Endothelial cell of umbilical vein (primary cell): ENCODE results near the gene ZNF101. TPM values are rescaled to one million over a fixed set of nuclear protein-coding genes. Genes with fewer than 3 reads are reported as not detected.

Experiments used
- BruUV-seq: library from RNA; stranded (reverse); fragments of 400-500 nt; replicated peaks from 2 replicates; lab custom pipeline; 2021; lab: Mats Ljungman, UMichigan
- CTCF ChIA-PET: fragments of 300-600, 350-600 bp; sonication (Branson Sonifier 250); formaldehyde crosslinking; loops from one replicate; lab custom pipeline; 2021; ENCODE audit warnings: antibody characterized with exemption, inconsistent platforms; lab: Charles Lee
- POLR2A ChIA-PET: fragments of 300-600, 350-600 bp; sonication (Branson Sonifier 250); formaldehyde crosslinking; loops from one replicate; lab custom pipeline; 2021; ENCODE audit warnings: antibody characterized with exemption, inconsistent platforms; lab: Charles Lee
- DNase-seq: peaks from one replicate; pipeline ENCODE4 v3.0.0-alpha.2; 2011; ENCODE audit warnings: low read depth, low spot score
- FAIRE-seq: peaks from 2 replicates; lab custom pipeline; 2011; peaks lifted over from hg19 to GRCh38; lab: Jason Lieb, UNC
- H2AFZ ChIP-seq: 2 replicates; pipeline ENCODE4 v1.6.0; 2012; ENCODE audit warnings: low read depth, low read length, control low read depth, inconsistent platforms
- H3K27ac ChIP-seq: 2 replicates; pipeline ENCODE4 v1.5.1; 2011; ENCODE audit warnings: low read depth, mild to moderate bottlenecking, control low read depth, low read length, moderate library complexity; ENCODE audit not compliant: insufficient read depth
- H3K27me3 ChIP-seq, 2 experiments: 2 replicates each; pipeline versions ENCODE4 v1.6.0 to v1.6.1; 2011; ENCODE audit warnings: low read length in 2 of 2, mixed read lengths in 1 of 2; ENCODE audit not compliant: control insufficient read depth in 2 of 2, insufficient read depth in 2 of 2
- H3K36me3 ChIP-seq, 2 experiments: 2 replicates in 1 of 2; 3 replicates in 1 of 2; pipeline ENCODE4 v1.5.1; 2011; ENCODE audit warnings: low read length in 2 of 2, mild to moderate bottlenecking in 1 of 2, moderate library complexity in 1 of 2; ENCODE audit not compliant: control insufficient read depth in 2 of 2, insufficient read depth in 2 of 2; ENCODE audit errors: extremely low read depth in 1 of 2
- H3K4me1 ChIP-seq: 3 replicates; pipeline ENCODE4 v1.5.1; 2011; ENCODE audit warnings: mild to moderate bottlenecking, low read length; ENCODE audit not compliant: control insufficient read depth, insufficient read depth; ENCODE audit errors: extremely low read depth
- H3K4me2 ChIP-seq: 2 replicates; pipeline ENCODE4 v1.6.1; 2011; ENCODE audit warnings: low read length, control low read depth, mixed read lengths; ENCODE audit not compliant: insufficient read depth
- H3K4me3 ChIP-seq, 3 experiments: fragments of 200-600 bp in 1 of 3; sonication (generic), shearing (Covaris generic) in 1 of 3; replicated peaks in 1 of 3; 2 replicates each; pipeline ENCODE4 v1.5.1; 2011 to 2016; ENCODE audit warnings: control low read depth in 3 of 3, low read length in 3 of 3, mild to moderate bottlenecking in 2 of 3, inconsistent platforms in 1 of 3, low read depth in 1 of 3, moderate library complexity in 1 of 3; ENCODE audit not compliant: insufficient read depth in 1 of 3
- H3K79me2 ChIP-seq: 2 replicates; pipeline ENCODE4 v1.6.0; 2012; ENCODE audit warnings: low read length, inconsistent platforms; ENCODE audit not compliant: control insufficient read depth, insufficient read depth
- H3K9ac ChIP-seq: replicated peaks from 2 replicates; pipeline ENCODE3; 2011; ENCODE audit warnings: low read length, control low read depth; ENCODE audit not compliant: insufficient read depth; ENCODE audit errors: extremely low read depth
- H3K9me1 ChIP-seq: replicated peaks from 3 replicates; pipeline ENCODE4 v1.6.0; 2011; ENCODE audit warnings: mild to moderate bottlenecking, low read length; ENCODE audit not compliant: control insufficient read depth, insufficient read depth; ENCODE audit errors: extremely low read depth
- H3K9me3 ChIP-seq: replicated peaks from 2 replicates; pipeline ENCODE4 v1.5.1; 2012; ENCODE audit warnings: low read length, inconsistent platforms; ENCODE audit not compliant: control insufficient read depth, insufficient read depth
- H4K20me1 ChIP-seq: replicated peaks from 2 replicates; pipeline ENCODE3; 2011; ENCODE audit warnings: mild to moderate bottlenecking, low read length; ENCODE audit not compliant: control insufficient read depth, insufficient read depth; ENCODE audit errors: extremely low read depth
- EZH2 ChIP-seq: IDR thresholded peaks from 2 replicates; pipeline ENCODE4 v1.6.1; 2012; ENCODE audit warnings: borderline replicate concordance, low read depth, mild to moderate bottlenecking, moderate library complexity, low read length, inconsistent platforms; ENCODE audit not compliant: severe bottlenecking
- FOS ChIP-seq: IDR thresholded peaks from 2 replicates; pipeline ENCODE4 v1.6.1; 2011; ENCODE audit warnings: mild to moderate bottlenecking, low read length, moderate library complexity, borderline replicate concordance; ENCODE audit not compliant: insufficient read depth
- GATA2 ChIP-seq: IDR thresholded peaks from 2 replicates; pipeline ENCODE4 v1.7.0; 2011; ENCODE audit warnings: low read depth, mild to moderate bottlenecking, moderate library complexity, mixed read lengths, low read length; ENCODE audit not compliant: insufficient read length, insufficient read depth
- JUN ChIP-seq: IDR thresholded peaks from 2 replicates; pipeline ENCODE4 v1.6.1; 2011; ENCODE audit warnings: borderline replicate concordance, low read depth; ENCODE audit not compliant: insufficient read length, insufficient read depth
- MYC ChIP-seq: IDR thresholded peaks from one replicate; pipeline ENCODE4 v1.6.1; 2011; ENCODE audit warnings: mild to moderate bottlenecking, low read depth, low read length
- POLR2A ChIP-seq: IDR thresholded peaks from 2 replicates; pipeline ENCODE4 v1.6.1; 2012; ENCODE audit warnings: low read depth, mild to moderate bottlenecking, control low read depth, low read length
- POLR2AphosphoS5 ChIP-seq: IDR thresholded peaks from 2 replicates; pipeline ENCODE4 v1.6.1; 2012; ENCODE audit warnings: low read depth, mild to moderate bottlenecking, control low read depth, low read length, moderate library complexity; ENCODE audit not compliant: insufficient read depth
- dilution Hi-C: fragments of 300-500 bp; cut with MboI; formaldehyde crosslinking; loops from one replicate; pipeline ENCODE4 v1.15.0; 2019; ENCODE audit warnings: low sequenced_read_pairs; ENCODE audit not compliant: extremely low pct_ligation_motif_present
- intact Hi-C: fragments of 100-400 bp; cut with micrococcal nuclease; formaldehyde crosslinking; loops from one replicate; pipeline ENCODE4 v1.10.0; 2022
- polyA plus RNA-seq, 4 experiments: library from polyadenylated mRNA; depleted of rRNA in 3 of 4; stranded (reverse) in 3 of 4; unstranded in 1 of 4; fragments of >200 nt; gene quantifications; 2 replicates each; pipeline versions ENCODE4 v1.2.1 to v1.2.3, GENCODE V29; 2011 to 2012; ENCODE audit warnings: missing spikeins in 1 of 4
- total RNA-seq: library from RNA; stranded (reverse); gene quantifications from 2 replicates; pipeline ENCODE4 v1.2.3, GENCODE V29; 2021
- TF ChIP-seq, protein P1 (sequence below): IDR thresholded peaks from 2 replicates; pipeline ENCODE4 v1.6.1; 2011; ENCODE audit not compliant: insufficient read depth, insufficient read length
- TF ChIP-seq, protein P2 (sequence below), 2 donors: IDR thresholded peaks; 1 replicate in 1 of 2; 2 replicates in 1 of 2; pipeline ENCODE4 v1.5.1; 2011; ENCODE audit warnings: low read length in 2 of 2, mild to moderate bottlenecking in 2 of 2, moderate library complexity in 2 of 2, control low read depth in 1 of 2, inconsistent platforms in 1 of 2, low read depth in 1 of 2; ENCODE audit not compliant: insufficient read depth in 1 of 2; ENCODE audit errors: extremely low read depth in 1 of 2

Gene ZNF101
- total and polyA plus RNA-seq, 2 donors (not counting 3 experiments of a cell fraction or from before 2014, with no cell fraction given) = 2.8 to 12.8 TPM

DNA sequence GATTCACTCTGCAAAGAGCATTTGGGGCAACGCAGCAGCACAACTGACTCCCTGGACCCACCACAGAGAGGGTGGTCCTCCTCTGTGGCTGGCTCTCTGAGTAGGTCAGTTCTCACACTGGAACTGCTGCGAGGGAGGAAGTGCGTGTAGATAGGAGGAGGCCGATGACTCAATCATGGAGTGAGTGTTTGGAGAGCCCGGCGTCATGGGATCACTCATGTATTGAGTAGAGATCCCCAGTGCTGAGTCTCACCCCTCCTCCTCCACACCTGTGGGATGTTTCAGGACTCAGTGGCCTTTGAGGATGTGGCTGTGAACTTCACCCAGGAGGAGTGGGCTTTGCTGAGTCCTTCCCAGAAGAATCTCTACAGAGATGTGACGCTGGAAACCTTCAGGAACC lies 8.9 kb downstream of the ZNF101 start:
- no peak overlapping the region for H3K27ac ChIP-seq
- intact Hi-C loops (no loop called here), dilution Hi-C loops (no loop called here)
- no peaks in the 10 kb centered on the region for H4K20me1 ChIP-seq
- no peak overlapping the region for H3K9ac ChIP-seq
- no peaks in the 10 kb centered on the region for H3K4me1 ChIP-seq
- DNase-seq (no peak), FAIRE-seq (no peak)
- H3K27me3 ChIP-seq = no peaks in the 10 kb centered on the region
- no peak overlapping the region for H2AFZ ChIP-seq
- H3K36me3 ChIP-seq = peaks cover 8 to 23% of the 10 kb centered on the region in 2 experiments
- peaks cover 2% of the 10 kb centered on the region for H3K79me2 ChIP-seq
- no peaks in the 10 kb centered on the region for H3K9me1 ChIP-seq
- POLR2A ChIA-PET = no interaction called here
- TF ChIP-seq MYC = no peak
- TF ChIP-seq FOS = no peak
- TF ChIP-seq GATA2 = no peak
- no peak for TF ChIP-seq EZH2
- TF ChIP-seq JUN = no peak
- no peak for TF ChIP-seq POLR2A
- TF ChIP-seq, protein P1, sequence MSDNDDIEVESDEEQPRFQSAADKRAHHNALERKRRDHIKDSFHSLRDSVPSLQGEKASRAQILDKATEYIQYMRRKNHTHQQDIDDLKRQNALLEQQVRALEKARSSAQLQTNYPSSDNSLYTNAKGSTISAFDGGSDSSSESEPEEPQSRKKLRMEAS = no peak
- TF ChIP-seq, protein P2, sequence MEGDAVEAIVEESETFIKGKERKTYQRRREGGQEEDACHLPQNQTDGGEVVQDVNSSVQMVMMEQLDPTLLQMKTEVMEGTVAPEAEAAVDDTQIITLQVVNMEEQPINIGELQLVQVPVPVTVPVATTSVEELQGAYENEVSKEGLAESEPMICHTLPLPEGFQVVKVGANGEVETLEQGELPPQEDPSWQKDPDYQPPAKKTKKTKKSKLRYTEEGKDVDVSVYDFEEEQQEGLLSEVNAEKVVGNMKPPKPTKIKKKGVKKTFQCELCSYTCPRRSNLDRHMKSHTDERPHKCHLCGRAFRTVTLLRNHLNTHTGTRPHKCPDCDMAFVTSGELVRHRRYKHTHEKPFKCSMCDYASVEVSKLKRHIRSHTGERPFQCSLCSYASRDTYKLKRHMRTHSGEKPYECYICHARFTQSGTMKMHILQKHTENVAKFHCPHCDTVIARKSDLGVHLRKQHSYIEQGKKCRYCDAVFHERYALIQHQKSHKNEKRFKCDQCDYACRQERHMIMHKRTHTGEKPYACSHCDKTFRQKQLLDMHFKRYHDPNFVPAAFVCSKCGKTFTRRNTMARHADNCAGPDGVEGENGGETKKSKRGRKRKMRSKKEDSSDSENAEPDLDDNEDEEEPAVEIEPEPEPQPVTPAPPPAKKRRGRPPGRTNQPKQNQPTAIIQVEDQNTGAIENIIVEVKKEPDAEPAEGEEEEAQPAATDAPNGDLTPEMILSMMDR (IDR thresholded peaks at IDR 0.05; ENCODE audit: extremely low read depth in 1 of 2, insufficient read depth in 1 of 2, low read depth in 1 of 2, low read length in 2 of 2) = no peak
- TF ChIP-seq POLR2AphosphoS5 = no peak
- BruUV-seq = no TSS peak
- CTCF ChIA-PET = interaction anchor here (1.1 kb wide), 1 partner anchor 9 kb away, joined by 3 read pairs; no protein-coding TSS in a partner anchor
- no peak overlapping the region for H3K4me3 ChIP-seq
- H3K9me3 ChIP-seq = peaks cover 12% of the 10 kb centered on the region
- no peak overlapping the region for H3K4me2 ChIP-seq
